Calu3 (cell line): ENCODE data around the gene P2RY14. TPM values are rescaled to one million over a fixed set of nuclear protein-coding genes. Genes with fewer than 3 reads are reported as not detected.

Source experiments
- BruUV-seq: library from RNA; stranded (reverse); fragments of 400-500 nt; replicated peaks from 2 replicates; lab custom pipeline; 2021; lab: Mats Ljungman, UMichigan
- CTCF ChIA-PET: fragments of 300-600 bp; sonication (Branson Sonifier 250); formaldehyde crosslinking; loops from one replicate; lab custom pipeline; 2022; ENCODE audit warnings: antibody characterized with exemption; lab: Charles Lee
- DNase-seq: peaks from one replicate; pipeline ENCODE4 v3.0.0; 2022
- H3K27ac Mint-ChIP-seq: one replicate; pipeline ENCODE4 v1.8.0; 2022; ENCODE audit warnings: mixed read lengths; ENCODE audit not compliant: unreplicated experiment
- H3K27me3 Mint-ChIP-seq: one replicate; pipeline ENCODE4 v1.8.0; 2022; ENCODE audit warnings: mixed read lengths; ENCODE audit not compliant: unreplicated experiment
- H3K36me3 Mint-ChIP-seq: one replicate; pipeline ENCODE4 v1.8.0; 2022; ENCODE audit warnings: mild to moderate bottlenecking, moderate library complexity, mixed read lengths; ENCODE audit not compliant: insufficient read depth, unreplicated experiment
- H3K4me1 Mint-ChIP-seq: one replicate; pipeline ENCODE4 v1.8.0; 2022; ENCODE audit warnings: mild to moderate bottlenecking, low read depth, mixed read lengths; ENCODE audit not compliant: unreplicated experiment
- H3K4me3 Mint-ChIP-seq: one replicate; pipeline ENCODE4 v1.8.0; 2022; ENCODE audit warnings: mild to moderate bottlenecking, low read depth, moderate library complexity, mixed read lengths; ENCODE audit not compliant: unreplicated experiment
- H3K9me3 Mint-ChIP-seq: one replicate; pipeline ENCODE4 v1.8.0; 2022; ENCODE audit warnings: low read depth, mixed read lengths; ENCODE audit not compliant: unreplicated experiment
- CTCF ChIP-seq: fragments of 200-600 bp; IDR thresholded peaks from one replicate; pipeline ENCODE4 v1.8.0; 2022; ENCODE audit warnings: antibody characterized with exemption; ENCODE audit not compliant: unreplicated experiment
- intact Hi-C: fragments of 100-400 bp; cut with micrococcal nuclease; formaldehyde crosslinking; loops from one replicate; pipeline ENCODE4 v1.10.0; 2022; ENCODE audit not compliant: unreplicated experiment
- total RNA-seq: library from RNA; stranded (reverse); gene quantifications from 2 replicates; pipeline ENCODE4 v1.2.3, GENCODE V29; 2022

Gene P2RY14
- total RNA-seq, 1 experiment from 2014 or later, result not detected

GRCh38 chr3:151219056-151219455 lies 59.3 kb downstream of the P2RY14 start:
- no peak for TF ChIP-seq CTCF
- no peaks in the 10 kb centered on the region for H3K27me3 Mint-ChIP-seq
- no peak overlapping the region for H3K27ac Mint-ChIP-seq
- CTCF ChIA-PET, result interaction anchor here (0.7 to 1.0 kb wide), 3 partner anchors 8 to 1930 kb away, joined by 3 read pairs; no protein-coding TSS in a partner anchor
- no peak overlapping the region for H3K4me3 Mint-ChIP-seq
- H3K4me1 Mint-ChIP-seq, result peaks cover 10% of the 10 kb centered on the region
- intact Hi-C loops, result no loop called here
- peaks cover 12% of the 10 kb centered on the region for H3K9me3 Mint-ChIP-seq
- H3K36me3 Mint-ChIP-seq, result no peaks in the 10 kb centered on the region
- DNase-seq, result no peak
- BruUV-seq, result no TSS peak

DNA sequence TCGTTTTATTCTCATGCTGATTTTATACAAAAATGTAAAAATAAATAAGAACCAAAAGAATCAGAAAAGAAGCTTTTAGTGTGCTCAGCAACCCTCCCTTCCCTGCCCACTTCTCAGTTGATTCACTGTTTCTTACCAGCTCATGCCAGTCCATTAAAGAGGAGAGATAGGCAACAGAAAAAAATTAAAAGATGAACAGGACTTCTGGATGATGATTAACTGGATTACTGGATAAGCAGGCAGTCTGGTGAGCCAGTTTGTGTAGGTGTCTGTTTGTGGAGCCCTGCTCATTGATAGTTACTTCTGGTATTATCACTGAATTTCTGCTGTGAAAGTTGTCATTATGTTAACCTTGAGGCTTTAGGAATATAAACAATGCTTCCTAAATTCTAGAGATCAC lies 60.2 kb downstream of the P2RY14 start:
- BruUV-seq, result no TSS peak
- H3K4me1 Mint-ChIP-seq, result peaks cover 10% of the 10 kb centered on the region
- H3K4me3 Mint-ChIP-seq, result no peak overlapping the region
- peaks cover 12% of the 10 kb centered on the region for H3K9me3 Mint-ChIP-seq
- intact Hi-C loops, result no loop called here
- TF ChIP-seq CTCF, result no peak
- CTCF ChIA-PET, result interaction anchor here (1.3 to 1.9 kb wide), 2 partner anchors 10 to 11 kb away, joined by 3 to 5 read pairs; no protein-coding TSS in a partner anchor
- DNase-seq, result no peak
- no peaks in the 10 kb centered on the region for H3K36me3 Mint-ChIP-seq
- no peak overlapping the region for H3K27ac Mint-ChIP-seq
- H3K27me3 Mint-ChIP-seq, result no peaks in the 10 kb centered on the region

DNA sequence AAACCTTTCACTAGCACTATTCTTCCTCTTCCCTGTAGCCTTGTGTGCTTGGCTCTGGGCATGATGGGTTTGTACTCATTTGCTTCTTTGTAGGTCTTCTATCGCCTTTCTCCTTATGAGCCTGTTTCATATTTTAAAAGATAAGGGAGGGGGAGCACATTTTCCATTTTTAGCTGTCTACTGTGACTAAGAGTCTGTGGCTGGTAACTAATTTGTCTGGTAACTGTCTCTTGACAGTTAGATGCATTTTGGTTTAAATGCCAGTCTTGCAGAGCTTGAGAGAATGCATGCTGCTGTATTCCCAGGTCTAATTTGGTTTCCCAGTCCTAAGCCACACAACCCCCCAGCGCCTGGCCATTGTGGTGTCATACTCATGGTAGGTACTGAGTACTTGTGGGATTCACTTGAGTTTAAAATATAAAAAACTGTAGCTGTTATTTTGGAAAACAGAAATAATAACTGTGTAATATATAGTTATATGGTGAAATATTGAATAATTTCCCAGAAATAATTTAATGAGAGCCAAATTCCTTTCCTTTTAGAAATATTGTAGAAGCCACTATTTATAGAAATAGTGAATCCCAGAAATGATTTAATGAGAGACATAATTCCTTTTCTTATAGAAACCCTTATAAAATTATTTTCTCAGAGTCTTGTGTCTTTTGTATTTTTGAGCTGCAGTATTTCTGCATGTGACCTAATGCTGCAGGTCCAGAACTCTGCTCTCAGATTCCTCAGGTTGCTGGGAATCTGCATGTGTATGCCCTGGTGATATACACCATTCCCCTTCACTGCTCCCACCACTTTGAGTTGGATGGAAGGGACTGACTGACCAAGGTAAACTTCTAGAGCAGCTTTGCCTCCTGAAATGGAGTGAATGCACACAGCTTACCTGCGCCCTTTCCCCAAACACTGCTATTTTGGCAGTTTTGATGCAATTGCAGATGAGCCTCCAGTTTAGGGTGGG lies 61.4 kb downstream of the P2RY14 start:
- no peak for TF ChIP-seq CTCF
- BruUV-seq, result no TSS peak
- H3K27me3 Mint-ChIP-seq, result no peaks in the 10 kb centered on the region
- no peak for DNase-seq
- no peaks in the 10 kb centered on the region for H3K36me3 Mint-ChIP-seq
- H3K9me3 Mint-ChIP-seq, result peaks cover 6% of the 10 kb centered on the region
- intact Hi-C loops, result no loop called here
- H3K4me3 Mint-ChIP-seq, result no peak overlapping the region
- H3K27ac Mint-ChIP-seq, result no peak overlapping the region
- H3K4me1 Mint-ChIP-seq, result peaks cover 10% of the 10 kb centered on the region
- CTCF ChIA-PET, result interaction anchor here (0.7 to 1.9 kb wide), 3 partner anchors 10 to 23 kb away, joined by 3 to 5 read pairs (median 3); no protein-coding TSS in a partner anchor

GRCh38 chr3:151214459-151214858 lies 63.9 kb downstream of the P2RY14 start:
- no peaks in the 10 kb centered on the region for H3K27me3 Mint-ChIP-seq
- H3K4me3 Mint-ChIP-seq, result no peak overlapping the region

More at GRCh38 chr3:151214459-151214858, 63.9 kb downstream of the P2RY14 start:
- CTCF ChIA-PET, result interaction anchor here (0.7 to 0.8 kb wide), 2 partner anchors 36 to 1149 kb away, joined by 3 to 4 read pairs; no protein-coding TSS in a partner anchor
- H3K27ac Mint-ChIP-seq, result no peak overlapping the region
- no TSS peak for BruUV-seq
- H3K4me1 Mint-ChIP-seq, result peaks cover 21% of the 10 kb centered on the region
- H3K9me3 Mint-ChIP-seq, result no peaks in the 10 kb centered on the region
- H3K36me3 Mint-ChIP-seq, result no peaks in the 10 kb centered on the region
- DNase-seq, result no peak
- intact Hi-C loops, result loop anchor here (5.0 kb wide), 1 partner anchor 68 kb away; no protein-coding TSS in a partner anchor
- no peak for TF ChIP-seq CTCF
